Stimulated activated memory B cell treated with anti-CD40 and anti-IgM and Interleukin-4, amounts not matched to agents 10 μg/mL and 1 μg/mL and 100 μg/mL, for 72 hours (primary cell): ENCODE data around the gene DOCK8.
A peak's percentile ranks its signal among the peaks of the same experiment; 100 is the strongest.

ENCODE experiments used
- ATAC-seq: fragments of 150-1000 bp; cut with Tn5 transposase; 2 replicates; pipeline ENCODE4 v1.10.0; 2021
- H3K27ac Mint-ChIP-seq: one replicate; pipeline ENCODE4 v1.8.0; 2022; ENCODE audit warnings: mild to moderate bottlenecking, mixed read lengths
- H3K27me3 Mint-ChIP-seq: one replicate; pipeline ENCODE4 v1.8.0; 2022; ENCODE audit warnings: mixed read lengths
- H3K36me3 Mint-ChIP-seq: one replicate; pipeline ENCODE4 v1.8.0; 2022; ENCODE audit warnings: mixed read lengths
- H3K4me1 Mint-ChIP-seq: one replicate; pipeline ENCODE4 v1.8.0; 2022; ENCODE audit warnings: mixed read lengths
- H3K4me3 Mint-ChIP-seq: one replicate; pipeline ENCODE4 v1.8.0; 2022; ENCODE audit warnings: mild to moderate bottlenecking, moderate library complexity, mixed read lengths
- H3K9me3 Mint-ChIP-seq: one replicate; pipeline ENCODE4 v1.8.0; 2022; ENCODE audit warnings: mixed read lengths

The DOCK8 gene

GRCh38 chr9:272251-273213, 57.9 kb downstream of the DOCK8 start:
- H3K27me3 Mint-ChIP-seq, result no peaks in the 10 kb centered on the region
- peak overlapping the region; percentile 97 for H3K27ac Mint-ChIP-seq
- H3K4me3 Mint-ChIP-seq, result peak overlapping the region; percentile 89
- no peaks in the 10 kb centered on the region for H3K9me3 Mint-ChIP-seq
- H3K36me3 Mint-ChIP-seq, result peaks cover 18% of the 10 kb centered on the region
- ATAC-seq, result peak; percentile 100
- peaks cover 52% of the 10 kb centered on the region for H3K4me1 Mint-ChIP-seq

GRCh38 chr9:274406-274805, 59.7 kb downstream of the DOCK8 start:
- peak overlapping the region; percentile 97 for H3K27ac Mint-ChIP-seq
- no peak for ATAC-seq
- H3K4me1 Mint-ChIP-seq, result peaks cover 35% of the 10 kb centered on the region
- H3K4me3 Mint-ChIP-seq, result peak overlapping the region; percentile 89
- H3K27me3 Mint-ChIP-seq, result no peaks in the 10 kb centered on the region
- H3K36me3 Mint-ChIP-seq, result peaks cover 18% of the 10 kb centered on the region
- H3K9me3 Mint-ChIP-seq, result no peaks in the 10 kb centered on the region

DNA sequence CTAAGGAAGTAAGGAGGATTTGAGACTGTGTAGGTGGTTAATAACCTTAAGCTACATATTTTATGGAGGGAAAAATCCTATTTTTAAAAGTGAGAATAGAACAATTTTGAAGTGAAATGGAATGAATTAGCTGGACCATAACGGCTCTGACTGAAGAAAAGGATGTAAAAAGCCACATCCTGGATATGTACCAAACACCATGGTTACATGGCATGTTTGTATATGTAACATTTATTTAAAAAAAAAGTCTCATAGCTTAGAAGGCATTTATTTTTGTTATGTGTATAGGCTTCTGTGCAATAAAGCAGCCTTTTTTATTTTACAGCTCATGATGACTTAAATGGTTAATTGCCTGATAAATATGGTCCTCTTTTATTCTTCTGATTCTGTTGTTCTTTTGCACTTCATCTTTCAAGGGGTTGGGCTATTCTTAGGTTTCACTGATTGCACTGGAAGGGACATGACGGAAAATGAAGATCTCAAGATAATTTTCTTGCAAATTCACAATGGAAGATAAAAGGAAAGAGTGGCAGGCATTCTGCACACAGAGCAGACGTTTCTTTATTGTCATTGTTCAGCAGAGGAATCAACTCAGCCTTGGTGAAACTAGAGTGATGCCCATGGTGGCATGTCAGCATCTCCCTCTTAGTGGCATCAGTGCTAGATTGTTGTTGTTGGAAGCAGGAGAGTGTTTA, 63.1 kb downstream of the DOCK8 start:
- H3K27me3 Mint-ChIP-seq, result no peaks in the 10 kb centered on the region
- H3K27ac Mint-ChIP-seq, result no peak overlapping the region
- H3K4me1 Mint-ChIP-seq, result peaks cover 41% of the 10 kb centered on the region
- no peak for ATAC-seq
- H3K9me3 Mint-ChIP-seq, result no peaks in the 10 kb centered on the region
- peaks cover 19% of the 10 kb centered on the region for H3K36me3 Mint-ChIP-seq
- H3K4me3 Mint-ChIP-seq, result no peak overlapping the region

GRCh38 chr9:278651-279050, 64.0 kb downstream of the DOCK8 start:
- H3K36me3 Mint-ChIP-seq, result peaks cover 19% of the 10 kb centered on the region
- peak; percentile 80 for ATAC-seq

GRCh38 chr9:279674-280073, 65.0 kb downstream of the DOCK8 start:
- no peak for ATAC-seq
- no peak overlapping the region for H3K4me3 Mint-ChIP-seq
- no peaks in the 10 kb centered on the region for H3K9me3 Mint-ChIP-seq
- H3K4me1 Mint-ChIP-seq, result peaks cover 42% of the 10 kb centered on the region
- H3K27me3 Mint-ChIP-seq, result no peaks in the 10 kb centered on the region
- peaks cover 21% of the 10 kb centered on the region for H3K36me3 Mint-ChIP-seq
- no peak overlapping the region for H3K27ac Mint-ChIP-seq

More at GRCh38 chr9:278651-279050, 64.0 kb downstream of the DOCK8 start:
- H3K4me1 Mint-ChIP-seq, result peaks cover 42% of the 10 kb centered on the region
- H3K27ac Mint-ChIP-seq, result no peak overlapping the region
- no peak overlapping the region for H3K4me3 Mint-ChIP-seq
- H3K27me3 Mint-ChIP-seq, result no peaks in the 10 kb centered on the region
- H3K9me3 Mint-ChIP-seq, result no peaks in the 10 kb centered on the region

DNA sequence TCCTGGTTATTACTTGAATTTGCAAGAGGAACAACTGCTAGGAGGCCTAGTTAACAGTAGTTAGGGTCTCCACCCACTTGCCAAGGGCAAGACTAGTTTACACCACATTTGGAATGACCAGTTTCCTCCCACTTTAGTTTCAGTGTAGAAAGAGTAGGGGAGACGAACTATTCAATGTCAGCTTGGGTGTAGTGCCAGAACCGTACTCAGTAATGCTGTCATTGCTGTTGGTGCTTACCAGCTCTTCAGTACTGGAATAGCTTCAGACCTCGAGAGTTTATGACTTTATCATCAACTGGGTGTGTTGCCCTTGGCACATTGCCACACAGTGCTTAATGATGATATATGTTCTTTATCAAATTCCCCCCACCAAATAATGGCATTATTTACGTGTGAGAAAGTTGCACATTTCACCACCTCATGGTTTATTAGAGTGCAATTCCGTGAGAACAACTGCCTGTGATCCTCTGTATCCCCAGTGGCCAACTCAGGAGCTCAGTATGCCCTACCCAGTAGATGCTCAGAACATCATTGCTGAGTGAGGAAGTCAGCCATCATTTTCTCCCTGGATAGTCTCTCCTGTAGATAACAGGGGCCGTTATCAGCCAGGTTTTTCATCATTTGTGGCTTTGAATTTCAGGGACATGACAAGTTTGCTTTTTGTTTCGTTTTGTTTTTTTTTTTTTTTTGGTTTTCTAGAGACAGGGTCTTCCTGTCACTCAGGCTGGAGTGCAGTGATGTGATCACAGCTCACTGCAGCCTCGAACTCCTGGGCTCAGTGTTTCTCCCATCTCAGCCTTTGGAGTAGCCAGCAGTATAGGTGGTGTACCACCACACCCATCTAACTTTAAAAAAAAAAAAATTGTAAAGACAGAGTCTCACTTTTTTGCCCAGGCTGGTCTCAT, 67.3 kb downstream of the DOCK8 start:
- peak overlapping the region; percentile 75 for H3K27ac Mint-ChIP-seq
- no peaks in the 10 kb centered on the region for H3K9me3 Mint-ChIP-seq
- H3K4me3 Mint-ChIP-seq, result peak overlapping the region; percentile 27
- peaks cover 33% of the 10 kb centered on the region for H3K36me3 Mint-ChIP-seq
- no peaks in the 10 kb centered on the region for H3K27me3 Mint-ChIP-seq
- peak; percentile 58 for ATAC-seq
- peaks cover 39% of the 10 kb centered on the region for H3K4me1 Mint-ChIP-seq

GRCh38 chr9:286071-286740, 71.5 kb downstream of the DOCK8 start:
- Mint-ChIP-seq H3K4me1 (peaks cover 47% of the 10 kb centered on the region), H3K4me3 (no peak overlapping the region), H3K36me3 (peaks cover 46% of the 10 kb centered on the region), H3K9me3 (no peaks in the 10 kb centered on the region), H3K27ac (peak overlapping the region; percentile 58), H3K27me3 (no peaks in the 10 kb centered on the region)
- no peak for ATAC-seq

DNA sequence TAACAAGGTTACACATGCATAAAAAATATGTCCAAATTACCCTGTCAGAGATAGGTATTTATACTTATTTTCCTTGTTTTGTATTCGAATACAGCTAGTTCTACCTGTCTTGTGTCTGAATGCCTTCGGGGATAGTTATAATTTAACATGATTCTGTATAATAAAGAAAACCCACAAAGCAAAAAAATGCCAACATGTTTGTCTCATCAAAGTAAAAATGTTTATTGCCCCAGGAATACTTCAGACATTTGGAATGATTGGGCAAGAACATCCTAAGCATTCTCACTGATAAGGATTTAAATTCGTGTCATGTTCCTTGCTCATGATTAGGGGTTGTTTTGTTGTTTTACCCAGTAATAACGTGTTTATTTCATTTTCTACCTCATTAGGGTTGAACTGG, 74.5 kb downstream of the DOCK8 start:
- Mint-ChIP-seq H3K4me1 (peaks cover 29% of the 10 kb centered on the region), H3K9me3 (no peaks in the 10 kb centered on the region), H3K36me3 (peaks cover 47% of the 10 kb centered on the region), H3K27ac (no peak overlapping the region), H3K4me3 (no peak overlapping the region), H3K27me3 (no peaks in the 10 kb centered on the region)
- ATAC-seq, result no peak

GRCh38 chr9:292915-293314, 78.2 kb downstream of the DOCK8 start:
- H3K27me3 Mint-ChIP-seq, result no peaks in the 10 kb centered on the region
- H3K27ac Mint-ChIP-seq, result no peak overlapping the region
- H3K4me1 Mint-ChIP-seq, result peaks cover 32% of the 10 kb centered on the region
- ATAC-seq, result no peak
- H3K9me3 Mint-ChIP-seq, result no peaks in the 10 kb centered on the region
- H3K4me3 Mint-ChIP-seq, result no peak overlapping the region
- H3K36me3 Mint-ChIP-seq, result peaks cover 41% of the 10 kb centered on the region

- H3K27me3 Mint-ChIP-seq, result no peaks in the 10 kb centered on the region
- no peak overlapping the region for H3K4me3 Mint-ChIP-seq
- ATAC-seq, result no peak
- H3K36me3 Mint-ChIP-seq, result peaks cover 39% of the 10 kb centered on the region
- peaks cover 33% of the 10 kb centered on the region for H3K4me1 Mint-ChIP-seq
- peak overlapping the region; percentile 83 for H3K27ac Mint-ChIP-seq
- H3K9me3 Mint-ChIP-seq, result no peaks in the 10 kb centered on the region
Measured at GRCh38 chr9:295576-295975, 80.9 kb downstream of the DOCK8 start.

- no peak for ATAC-seq
- H3K9me3 Mint-ChIP-seq, result no peaks in the 10 kb centered on the region
- H3K27ac Mint-ChIP-seq, result peak overlapping the region; percentile 83
- peaks cover 48% of the 10 kb centered on the region for H3K36me3 Mint-ChIP-seq
- peaks cover 41% of the 10 kb centered on the region for H3K4me1 Mint-ChIP-seq
- H3K4me3 Mint-ChIP-seq, result no peak overlapping the region
- no peaks in the 10 kb centered on the region for H3K27me3 Mint-ChIP-seq
Measured at GRCh38 chr9:296411-296810, 81.7 kb downstream of the DOCK8 start.

- peaks cover 41% of the 10 kb centered on the region for H3K4me1 Mint-ChIP-seq
- peaks cover 55% of the 10 kb centered on the region for H3K36me3 Mint-ChIP-seq
- H3K27ac Mint-ChIP-seq, result peak overlapping the region; percentile 83
- H3K4me3 Mint-ChIP-seq, result peak overlapping the region; percentile 34
- H3K27me3 Mint-ChIP-seq, result no peaks in the 10 kb centered on the region
- H3K9me3 Mint-ChIP-seq, result no peaks in the 10 kb centered on the region
- ATAC-seq, result peak; percentile 99
Measured at GRCh38 chr9:297104-297972, 82.7 kb downstream of the DOCK8 start.

- H3K27ac Mint-ChIP-seq, result no peak overlapping the region
- no peak overlapping the region for H3K4me3 Mint-ChIP-seq
- peaks cover 13% of the 10 kb centered on the region for H3K4me1 Mint-ChIP-seq
- H3K9me3 Mint-ChIP-seq, result no peaks in the 10 kb centered on the region
- no peaks in the 10 kb centered on the region for H3K27me3 Mint-ChIP-seq
- no peak for ATAC-seq
- peaks cover 68% of the 10 kb centered on the region for H3K36me3 Mint-ChIP-seq
Measured at GRCh38 chr9:303502-303901, 88.8 kb downstream of the DOCK8 start.

- Mint-ChIP-seq H3K4me3 (no peak overlapping the region), H3K9me3 (no peaks in the 10 kb centered on the region), H3K27me3 (no peaks in the 10 kb centered on the region), H3K27ac (no peak overlapping the region), H3K4me1 (peaks cover 13% of the 10 kb centered on the region), H3K36me3 (peaks cover 68% of the 10 kb centered on the region)
- no peak for ATAC-seq
Measured at GRCh38 chr9:304106-304505, 89.4 kb downstream of the DOCK8 start.
